Head of caudate nucleus (tissue), 42 donors: ENCODE results near the gene AKAP7.

Experiments
- DNase-seq, 42 donors: peaks; one replicate each; pipeline versions ENCODE4 v3.0.0 to v3.0.0-alpha.2; 2020 to 2021; ENCODE audit warnings: mixed read lengths in 7 of 42
- intact Hi-C: fragments of 100-400 bp; cut with DNase I; formaldehyde crosslinking; loops from one replicate; pipeline ENCODE4 v1.15.0; 2022

The AKAP7 gene

DNA sequence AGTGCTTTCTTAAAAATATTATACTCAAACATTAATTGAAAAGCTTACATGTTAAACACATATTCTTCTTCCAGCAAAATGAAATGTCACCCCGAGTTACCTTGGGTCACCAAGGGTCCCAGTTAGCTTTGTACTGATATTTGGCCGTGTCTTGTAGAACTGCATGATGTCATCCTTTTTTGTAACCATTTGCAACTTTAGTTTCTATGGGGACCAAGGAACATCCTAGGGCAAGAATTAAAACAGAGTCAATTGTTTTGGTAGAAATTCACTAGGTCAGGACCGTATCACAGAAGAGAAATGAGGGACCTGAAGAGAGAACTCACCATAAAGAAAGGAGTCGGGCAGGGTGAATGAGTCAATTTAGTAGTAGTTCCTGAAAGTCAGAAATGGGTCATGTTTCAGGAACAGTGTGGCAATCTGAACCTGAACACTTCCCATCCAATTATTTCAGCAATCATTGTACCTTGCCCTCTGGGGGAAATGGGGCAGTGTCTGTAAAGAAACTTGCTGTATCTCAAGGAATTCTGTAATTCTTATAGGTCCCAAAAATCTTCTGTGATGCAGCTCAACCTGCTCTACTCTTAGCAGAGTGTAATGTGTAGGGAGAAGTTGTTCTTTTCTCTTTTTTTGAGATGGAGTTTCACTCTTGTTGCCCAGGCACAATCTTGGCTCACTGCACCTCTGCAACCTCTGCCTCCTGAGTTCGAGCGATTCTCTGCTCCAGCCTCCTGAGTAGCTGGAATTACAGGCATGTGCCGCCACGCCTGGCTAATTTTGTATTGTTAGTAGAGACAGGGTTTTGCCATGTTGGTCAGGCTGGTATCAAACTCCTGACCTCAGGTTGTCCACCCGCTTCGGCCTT, 5.3 kb upstream of the AKAP7 start:
- DNase-seq = no peak
- intact Hi-C loops = no loop called here

DNA sequence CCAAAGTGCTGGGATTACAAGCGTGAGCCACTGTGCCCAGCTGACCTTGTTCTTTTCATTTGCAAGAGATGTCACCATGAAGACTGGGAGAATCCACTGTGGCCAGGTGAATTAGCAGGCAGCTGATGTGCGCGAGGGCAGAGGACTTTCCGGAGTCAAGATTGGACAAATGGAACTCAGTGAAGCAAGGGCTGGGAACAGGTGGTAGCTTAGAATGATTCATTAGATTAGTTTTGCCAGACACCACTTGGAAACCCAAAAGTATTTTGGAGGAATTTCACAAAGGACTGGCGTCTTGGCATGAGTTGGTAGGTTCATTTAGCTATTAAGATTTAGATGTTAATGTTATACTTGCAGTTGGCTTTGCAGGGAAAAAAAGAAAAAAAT, 4.7 kb upstream of the AKAP7 start:
- intact Hi-C loops = no loop called here
- DNase-seq = no peak

DNA sequence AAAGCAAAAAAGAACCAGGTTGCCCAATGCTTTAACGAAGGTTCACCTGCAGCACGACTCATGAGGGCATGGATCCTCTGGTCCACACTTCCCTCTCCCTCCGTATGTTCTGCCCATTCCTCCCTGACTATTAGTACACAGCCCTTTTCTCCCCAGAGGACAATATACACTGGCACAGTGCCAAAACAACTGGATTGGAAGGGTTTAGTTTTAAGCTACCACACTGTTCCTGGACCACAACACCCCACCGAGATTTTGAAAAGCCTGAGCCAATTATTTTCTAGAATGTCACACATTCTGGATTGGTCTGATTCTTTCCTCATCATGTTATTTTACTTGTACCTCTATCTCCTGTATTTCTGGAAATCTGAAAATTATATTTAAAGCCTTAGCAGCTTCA, 2.9 kb upstream of the AKAP7 start:
- DNase-seq = no peak
- intact Hi-C loops = no loop called here

DNA sequence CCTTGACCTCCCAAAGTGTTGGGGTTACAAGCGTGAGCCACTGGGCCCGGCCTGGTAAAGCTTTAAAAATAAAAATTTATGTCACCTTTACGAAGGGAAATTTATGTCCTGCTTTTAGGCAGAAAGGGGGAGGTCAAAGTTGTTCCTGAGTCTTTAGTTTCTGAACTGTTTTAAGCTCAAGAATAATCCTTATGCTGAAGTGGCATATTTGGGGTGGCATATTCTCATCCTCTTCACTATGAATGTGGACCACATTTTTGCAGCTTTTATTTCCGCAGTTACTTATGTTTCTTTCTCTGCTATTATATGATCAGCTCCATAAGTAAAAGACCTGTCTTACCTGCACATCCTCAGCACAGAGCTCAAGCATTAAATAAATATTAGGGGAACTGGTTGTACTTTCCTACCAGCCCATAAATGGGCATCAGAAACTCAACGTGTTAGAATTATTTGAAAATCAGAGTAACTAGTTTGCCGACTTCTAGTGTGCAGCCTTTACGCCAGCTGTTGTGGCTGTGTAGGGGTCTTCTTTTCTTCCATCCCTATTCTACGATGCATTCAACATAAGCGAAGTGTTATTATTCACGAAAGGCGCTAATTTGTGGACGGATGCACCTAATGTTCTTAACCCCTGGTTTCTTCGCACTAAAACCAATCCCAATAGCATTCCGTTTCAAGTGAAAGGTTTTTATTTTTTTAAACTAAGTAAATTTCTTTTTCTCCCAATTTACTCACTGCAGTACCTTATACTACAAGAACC, 867 bp upstream of the AKAP7 start:
- intact Hi-C loops = no loop called here
- DNase-seq = no peak

DNA sequence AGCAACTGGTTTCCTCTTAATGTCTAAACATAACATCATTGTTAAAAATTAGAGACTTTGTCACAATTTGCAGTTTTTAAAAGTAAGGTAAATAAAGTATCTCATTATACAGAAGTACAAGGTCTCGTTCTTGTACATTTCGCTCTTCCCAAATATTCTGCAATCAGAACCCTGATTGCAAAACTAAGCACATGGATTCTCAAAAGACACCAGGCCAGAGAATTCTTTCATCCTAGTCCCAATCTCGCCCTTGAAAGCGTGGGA, 355 bp upstream of the AKAP7 start:
- DNase-seq = no peak
- intact Hi-C loops = loop anchor here (5.0 kb wide), 1 partner anchor 73 kb away; the partner anchor contains the start of gene EPB41L2

DNA sequence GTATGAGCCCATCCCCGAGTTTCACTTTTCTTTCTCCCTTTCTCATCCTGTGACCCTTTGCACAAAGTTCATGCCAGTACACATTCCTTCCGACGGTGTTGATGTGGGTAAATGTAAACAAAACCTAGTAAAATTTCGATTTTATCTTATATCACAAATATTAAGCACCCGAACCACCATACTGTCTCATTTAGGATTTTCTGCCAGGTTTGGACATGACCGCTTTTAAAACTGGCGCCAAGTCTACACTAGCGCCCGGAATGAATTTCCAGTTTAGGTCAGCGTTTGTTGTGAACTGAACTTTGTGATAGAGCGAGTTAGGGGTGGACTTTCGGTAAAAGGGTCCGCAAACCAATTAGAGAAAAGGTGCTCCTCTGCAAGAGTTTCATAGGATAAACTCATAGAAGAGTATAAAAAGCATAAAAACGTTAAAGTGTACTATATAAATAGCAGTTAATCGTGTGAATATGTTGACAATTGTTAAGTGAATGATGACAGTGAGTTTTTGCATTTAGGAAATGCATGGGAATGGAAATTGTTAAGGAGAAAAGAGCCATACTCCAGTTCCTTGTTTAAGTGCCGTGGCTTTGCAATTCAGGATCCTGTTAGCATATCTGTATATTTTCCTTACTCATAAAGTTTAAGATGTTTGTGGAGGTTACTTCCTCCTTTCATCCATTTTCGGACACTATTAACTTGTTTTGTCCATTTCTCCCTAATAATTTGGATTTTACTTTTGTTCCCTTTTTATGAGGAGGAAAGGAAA, 937 bp downstream of the AKAP7 start:
- DNase-seq = peak in 13 of 42 donors; percentile 9 to 61 (median 22)
- intact Hi-C loops = loop anchor here (5.0 kb wide), 1 partner anchor 74 kb away; the partner anchor contains the start of gene EPB41L2

DNA sequence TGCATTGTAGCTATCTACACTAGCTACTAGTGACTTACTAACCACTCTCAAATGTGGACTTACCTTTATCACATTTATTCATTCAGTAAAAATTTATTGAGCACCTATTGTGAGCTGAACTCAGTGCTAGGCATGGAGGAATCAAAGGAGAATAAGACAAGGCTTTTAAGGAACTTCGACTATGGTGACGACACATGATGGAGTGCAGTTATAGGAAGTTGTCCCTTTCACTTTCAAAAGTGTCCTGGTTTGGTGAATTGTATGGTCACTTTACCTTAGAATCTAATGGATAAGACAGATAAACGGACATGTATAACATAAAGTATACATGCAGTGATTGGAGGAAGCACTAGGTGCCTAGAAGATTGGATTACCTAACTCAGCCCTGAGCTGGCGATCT, 4.3 kb downstream of the AKAP7 start:
- intact Hi-C loops = loop anchor here (5.0 kb wide), 1 partner anchor 77 kb away; the partner anchor contains the start of gene EPB41L2
- no peak for DNase-seq

DNA sequence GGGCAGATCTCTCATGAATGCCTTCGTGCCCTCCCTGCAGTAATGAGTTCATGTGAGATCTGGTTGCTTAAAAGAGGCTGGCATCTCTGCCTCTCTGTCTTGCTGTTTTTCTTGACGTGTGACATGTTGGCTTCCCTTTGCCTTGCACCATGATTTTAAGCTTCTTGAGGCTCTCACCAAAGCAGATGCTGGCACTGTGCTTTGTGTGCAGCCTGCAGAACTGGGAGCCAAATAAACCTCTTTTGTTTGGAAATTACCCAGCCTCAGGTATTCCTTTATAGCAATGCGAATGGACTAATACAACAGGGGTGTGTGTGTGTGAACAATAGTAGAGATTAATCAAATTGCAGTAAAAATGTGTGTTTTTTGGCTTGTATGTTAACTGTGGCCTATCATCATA, 8.1 kb downstream of the AKAP7 start:
- DNase-seq = no peak
- intact Hi-C loops = no loop called here

DNA sequence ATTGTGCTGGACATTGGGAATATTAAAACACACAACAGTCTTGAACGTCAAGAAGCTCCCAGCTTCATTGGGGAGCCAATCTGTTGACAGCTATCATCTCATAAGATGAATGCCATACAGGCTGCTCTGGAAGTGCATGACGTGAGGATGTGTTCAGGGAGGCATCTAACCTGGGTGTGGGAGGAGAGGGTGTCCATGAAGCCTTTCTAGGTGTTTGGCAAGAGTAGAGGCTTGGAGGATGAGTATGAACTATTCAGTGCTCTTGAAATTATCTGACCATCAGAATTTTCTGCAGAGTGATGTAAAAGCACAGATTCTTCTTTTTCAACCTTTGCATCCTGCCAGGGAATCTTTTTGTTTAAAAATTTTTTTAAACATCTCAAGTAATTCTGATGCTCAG, 11.6 kb downstream of the AKAP7 start:
- DNase-seq = no peak
- intact Hi-C loops = no loop called here

DNA sequence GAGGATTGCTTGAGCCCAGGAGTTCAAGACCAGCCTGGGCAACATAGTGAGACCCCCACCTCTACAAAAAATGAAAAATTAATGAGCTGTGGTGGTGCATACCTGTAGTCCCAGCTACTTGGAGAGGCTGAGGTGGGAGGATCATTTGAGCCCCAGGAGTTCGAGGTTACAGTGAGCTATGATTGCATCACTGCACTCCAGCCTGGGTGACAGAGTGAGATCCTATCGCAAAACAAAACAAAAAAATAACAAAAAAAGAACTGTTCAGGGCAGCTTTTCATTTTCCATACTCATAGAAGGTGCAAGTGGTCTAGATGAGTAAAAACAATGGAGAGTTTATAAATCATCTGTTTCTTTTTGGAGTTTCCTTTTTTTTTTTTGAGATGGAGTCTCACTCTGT, 21.1 kb downstream of the AKAP7 start:
- intact Hi-C loops = no loop called here

DNA sequence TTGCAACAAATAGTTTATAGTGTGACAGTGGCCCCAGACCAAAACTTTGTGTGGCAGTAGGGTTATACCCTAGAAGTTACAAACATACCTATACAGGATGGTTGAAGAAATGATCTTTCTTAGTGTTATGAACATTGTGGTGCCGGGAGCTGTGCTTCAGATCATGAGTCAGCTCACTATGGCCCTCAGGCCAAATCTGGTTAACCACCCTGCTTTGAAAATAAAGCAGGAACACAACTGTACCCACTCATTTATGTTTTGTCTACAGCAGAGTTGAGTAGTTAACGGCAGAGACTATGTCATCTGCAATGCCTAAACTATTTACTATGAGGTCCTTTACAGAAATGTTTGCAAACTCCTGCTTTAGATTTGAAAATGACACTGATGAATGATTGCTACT, 24.3 kb downstream of the AKAP7 start:
- no peak for DNase-seq
- intact Hi-C loops = no loop called here

More for the DNA sequence above, 21.1 kb downstream of the AKAP7 start:
- DNase-seq = no peak

DNA sequence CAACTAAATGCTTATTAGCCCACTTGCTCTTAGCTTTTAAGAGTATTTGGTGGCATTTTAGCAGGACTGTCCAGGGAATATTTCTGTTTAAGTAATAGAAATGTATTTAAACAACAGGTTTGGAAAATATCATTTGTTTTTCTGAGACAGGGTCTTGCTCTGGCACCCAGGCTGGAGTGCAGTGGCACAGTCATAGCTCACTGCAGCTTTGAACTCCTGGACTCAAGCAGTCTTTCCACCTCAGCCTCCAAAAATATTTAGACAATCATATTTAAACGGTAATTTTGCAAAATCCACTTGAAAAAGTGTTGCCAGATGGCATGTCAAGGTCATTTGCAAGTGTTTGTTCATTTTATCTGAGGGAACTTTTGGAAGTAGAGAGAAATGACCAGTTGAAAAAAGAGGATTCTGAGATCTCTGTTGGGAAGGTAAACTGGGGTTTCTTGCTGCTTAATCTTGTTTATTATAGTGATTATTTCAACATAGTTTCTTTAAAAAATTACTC, 25.0 kb downstream of the AKAP7 start:
- no peak for DNase-seq
- intact Hi-C loops = loop anchor here (10.0 kb wide), 1 partner anchor 276 kb away; no protein-coding TSS in a partner anchor

DNA sequence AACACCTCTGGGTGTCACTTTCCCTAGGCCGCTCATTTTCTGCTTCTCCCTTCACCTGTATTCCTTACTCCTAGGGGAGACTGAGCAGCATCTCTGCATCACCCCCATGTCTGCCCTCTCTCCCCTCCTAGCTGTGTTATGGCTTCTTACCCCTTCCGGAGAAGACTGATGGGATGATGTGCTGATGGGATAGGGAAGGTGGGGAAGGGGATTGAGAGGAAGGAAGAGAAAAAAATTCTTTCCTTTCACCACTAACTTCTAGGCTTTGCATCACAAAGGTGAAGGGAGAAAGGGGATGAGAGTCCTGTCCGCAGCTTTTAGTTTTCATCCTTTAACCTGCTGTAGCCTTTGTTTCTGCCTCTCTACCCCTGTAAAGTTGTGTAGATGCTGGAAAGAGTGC, 26.7 kb downstream of the AKAP7 start:
- no peak for DNase-seq
- intact Hi-C loops = loop anchor here (10.0 kb wide), 1 partner anchor 277 kb away; no protein-coding TSS in a partner anchor

DNA sequence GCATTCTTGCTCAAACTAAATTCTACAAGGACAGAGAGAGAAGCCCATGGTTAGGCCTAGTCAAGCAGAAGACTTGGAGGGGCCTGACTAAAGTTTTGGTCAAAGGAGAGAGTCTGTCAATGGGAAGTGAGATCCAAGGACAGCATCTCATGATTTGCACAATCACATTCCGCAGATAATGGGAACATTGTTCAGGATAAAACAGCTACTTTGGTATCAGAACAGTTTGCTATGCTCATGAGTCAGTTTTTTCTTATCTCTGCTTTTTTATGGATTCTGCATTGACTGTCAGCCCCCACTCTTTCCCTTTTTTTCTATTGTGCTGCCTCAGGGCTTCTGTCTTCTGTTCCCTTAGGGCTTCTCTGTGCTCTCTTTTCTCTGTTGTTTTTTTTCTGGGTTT, 28.6 kb downstream of the AKAP7 start:
- intact Hi-C loops = loop anchor here (10.0 kb wide), 1 partner anchor 279 kb away; no protein-coding TSS in a partner anchor
- DNase-seq = peak in 2 of 42 donors; percentile 12 to 16

DNA sequence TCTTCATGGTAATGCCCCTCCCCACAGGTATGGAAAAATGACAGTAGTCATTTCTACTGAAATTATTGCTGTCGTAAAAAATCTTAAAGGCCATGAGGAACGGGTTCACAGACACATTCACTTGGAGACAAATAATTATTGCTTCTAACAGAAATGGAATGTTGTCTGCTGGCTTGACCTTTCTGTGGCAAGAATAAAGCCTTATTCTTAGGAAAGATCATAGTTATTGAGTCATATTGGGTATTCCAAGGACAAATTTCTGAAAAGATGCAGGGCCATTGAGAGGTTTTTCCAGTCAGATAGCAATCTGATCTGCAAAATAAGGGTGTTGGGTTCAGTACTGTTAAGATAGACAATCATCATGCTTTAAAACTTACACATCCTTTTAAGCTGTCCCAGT, 29.2 kb downstream of the AKAP7 start:
- DNase-seq = no peak
- intact Hi-C loops = loop anchor here (10.0 kb wide), 1 partner anchor 280 kb away; no protein-coding TSS in a partner anchor

DNA sequence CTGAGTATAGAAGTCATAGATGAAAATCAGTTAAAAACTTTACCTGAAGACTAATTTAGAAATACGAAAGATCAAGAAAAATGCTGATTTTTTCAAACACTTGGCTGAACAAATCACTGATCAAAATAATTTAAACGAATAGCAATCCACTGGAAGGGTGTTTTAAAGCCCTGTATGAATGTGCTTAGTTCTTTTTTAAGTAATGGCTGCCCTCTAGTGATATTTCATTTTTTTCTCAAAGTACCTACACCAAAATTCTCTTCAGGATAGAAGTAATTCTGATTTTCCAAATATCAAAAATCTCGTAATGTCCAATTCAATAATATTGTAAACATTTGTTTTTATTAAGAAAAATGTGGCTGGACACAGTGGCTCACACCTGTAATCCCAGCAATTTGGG, 32.5 kb downstream of the AKAP7 start:
- DNase-seq = no peak
- intact Hi-C loops = loop anchor here (10.0 kb wide), 1 partner anchor 283 kb away; no protein-coding TSS in a partner anchor

DNA sequence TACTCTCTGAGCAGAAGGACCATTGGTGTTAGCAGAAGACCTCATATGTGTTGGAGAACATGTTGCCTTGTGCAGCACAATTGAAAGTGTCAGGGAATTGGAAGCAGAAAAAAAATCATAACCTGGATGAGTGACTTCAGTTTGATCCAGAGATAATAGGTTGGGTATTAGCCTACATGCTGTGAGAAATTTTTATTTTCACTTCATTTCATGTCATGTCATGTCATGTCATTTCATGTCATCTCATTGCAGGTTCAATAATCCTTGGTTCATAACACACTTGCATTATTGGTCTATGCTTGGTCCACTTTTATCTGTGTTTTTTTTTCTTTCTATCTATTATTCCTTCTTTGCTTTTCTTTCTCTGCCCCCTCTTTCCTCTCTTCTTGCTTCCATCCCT, 34.3 kb downstream of the AKAP7 start:
- intact Hi-C loops = loop anchor here (10.0 kb wide), 1 partner anchor 285 kb away; no protein-coding TSS in a partner anchor

DNA sequence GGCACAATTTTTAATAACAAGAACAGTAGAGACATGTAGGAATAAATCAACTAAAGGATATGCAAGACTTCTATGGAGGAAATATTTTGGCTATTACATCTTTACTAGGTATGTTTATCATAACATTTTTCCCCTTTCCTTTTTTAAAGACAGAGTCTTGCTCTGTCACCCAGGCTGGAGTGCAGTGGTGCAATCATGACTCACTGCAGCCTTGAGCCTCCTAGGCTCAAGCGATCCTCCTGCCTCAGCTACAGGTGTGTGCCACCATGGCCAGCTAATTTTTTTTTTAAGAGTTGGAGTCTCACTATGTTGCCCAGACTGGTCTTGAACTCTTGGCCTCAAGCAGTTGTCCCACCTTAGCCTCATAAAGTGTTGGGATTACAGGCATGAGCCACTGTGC, 37.0 kb downstream of the AKAP7 start:
- no peak for DNase-seq
- intact Hi-C loops = no loop called here

More for the DNA sequence above, 34.3 kb downstream of the AKAP7 start:
- no peak for DNase-seq

DNA sequence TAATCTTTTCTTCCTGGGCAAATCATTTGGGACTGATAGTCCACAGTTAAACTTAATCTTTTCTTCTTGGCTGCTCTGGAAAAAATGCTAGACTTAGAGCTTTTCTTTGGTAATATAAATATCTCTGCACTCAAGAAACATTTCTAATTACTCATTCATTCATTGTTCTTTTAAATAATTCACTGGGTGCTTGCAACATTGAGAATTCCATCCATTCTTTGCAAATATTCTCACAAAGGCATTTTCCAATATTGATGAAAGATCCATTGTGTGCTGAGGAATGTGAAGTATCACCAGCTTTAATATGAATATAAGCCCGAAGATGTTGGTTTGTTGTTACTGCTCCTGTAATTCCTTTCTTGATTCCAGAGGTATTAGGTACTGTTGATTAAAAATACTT, 38.4 kb downstream of the AKAP7 start:
- DNase-seq = no peak
- intact Hi-C loops = no loop called here
